NCI-H128 (cell line): ENCODE data around the gene MBD4.
"Not testable (repeated sequence)": the region's sequence is repeated elsewhere in the genome, so short reads cannot be mapped to it uniquely, and the experiment has no call there.

ENCODE experiments used
- DNase-seq: peaks from one replicate; lab custom pipeline; 2025; ENCODE audit not compliant: unreplicated experiment; lab: John Stamatoyannopoulos, UW

Gene MBD4

GRCh38 chr3:129439817-129440617 is at the start of gene MBD4, which contains the start of gene IFT122:
Gene MBD4 (minus strand): TSS chr3:129439948. CDS start chr3:129439833, 115 bp downstream.
Gene IFT122 (plus strand): TSS chr3:129440224. CDS start chr3:129440331, 107 bp downstream.
- peak; percentile 99 for DNase-seq

DNA sequence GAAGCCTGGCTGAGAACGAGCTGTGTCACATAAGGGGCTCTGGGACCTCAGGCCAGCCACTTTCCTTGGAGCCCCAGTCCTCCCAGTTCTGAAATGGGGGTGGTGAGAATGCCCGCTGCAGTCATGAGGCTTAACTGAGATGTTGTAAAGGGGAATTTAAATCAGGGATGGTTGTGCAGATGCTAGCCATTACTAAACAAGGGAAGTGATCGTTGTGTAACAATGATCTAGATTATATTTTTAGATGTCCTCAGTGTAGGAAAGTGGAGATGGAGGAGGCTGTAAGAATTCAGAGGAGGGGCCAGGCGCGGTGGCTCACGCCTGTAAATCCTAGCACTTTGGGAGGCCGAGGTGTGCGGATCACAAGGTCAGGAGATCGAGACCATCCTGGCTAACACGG is 49.5 kb upstream of the MBD4 start:
- not testable (repeated sequence) for DNase-seq

GRCh38 chr3:129487868-129488335 is 48.2 kb upstream of the MBD4 start:
- DNase-seq, result not testable (repeated sequence)

DNA sequence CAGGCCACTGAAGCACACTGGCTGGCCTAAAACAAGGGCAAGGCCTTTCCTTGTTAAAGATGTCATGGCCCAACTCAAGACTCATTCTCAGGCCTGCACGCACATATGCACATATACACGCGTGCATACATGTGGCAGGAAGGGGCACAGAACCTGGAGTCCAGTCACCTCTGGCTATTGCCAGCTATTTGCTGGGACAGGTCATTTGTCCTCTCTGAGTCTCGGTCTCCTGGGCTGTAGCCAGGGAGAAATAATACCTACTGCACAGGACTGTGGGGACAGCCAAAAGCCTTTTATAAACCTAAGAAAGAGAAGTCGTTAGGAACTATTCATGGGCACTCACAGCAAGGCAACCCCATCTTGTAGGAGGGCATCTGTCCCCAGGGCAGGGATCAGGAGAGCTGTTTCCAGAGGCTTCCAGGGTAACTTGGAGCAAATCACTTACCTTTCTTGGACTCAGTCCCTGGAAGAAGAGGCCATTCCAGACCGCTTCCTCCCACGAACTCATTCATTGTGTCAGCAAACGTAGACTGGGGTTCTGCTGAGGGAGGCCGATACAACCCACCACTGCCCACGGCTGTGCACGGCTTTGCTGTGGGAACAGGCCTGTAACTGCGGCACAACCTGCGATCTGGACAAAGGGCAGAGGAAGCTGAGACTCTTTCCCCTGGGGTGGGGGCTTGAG is 47.6 kb upstream of the MBD4 start:
- no peak for DNase-seq

GRCh38 chr3:129486664-129487035 is 46.9 kb upstream of the MBD4 start:
- DNase-seq, result no peak

GRCh38 chr3:129485721-129486663 is 46.2 kb upstream of the MBD4 start:
- no peak for DNase-seq

DNA sequence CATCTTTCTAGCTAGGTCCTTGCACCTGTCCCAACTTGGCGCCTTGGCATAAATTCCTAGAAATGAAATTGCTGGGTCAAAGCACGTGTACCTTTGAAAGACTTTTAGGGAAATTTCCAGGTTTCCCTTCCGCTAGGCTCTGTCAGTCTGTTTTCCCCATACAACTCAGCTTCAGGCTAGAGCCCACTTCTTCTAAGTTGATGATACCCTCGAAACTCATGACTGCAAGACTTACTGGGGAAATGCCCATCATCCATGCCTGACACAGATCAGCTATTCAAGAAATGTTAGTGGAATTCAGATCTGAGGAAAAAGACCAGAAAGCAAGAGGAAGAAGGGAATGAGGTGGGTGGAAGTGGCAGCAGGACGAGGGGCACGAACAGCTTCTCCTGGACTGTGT is 45.4 kb upstream of the MBD4 start:
- DNase-seq, result not testable (repeated sequence)

DNA sequence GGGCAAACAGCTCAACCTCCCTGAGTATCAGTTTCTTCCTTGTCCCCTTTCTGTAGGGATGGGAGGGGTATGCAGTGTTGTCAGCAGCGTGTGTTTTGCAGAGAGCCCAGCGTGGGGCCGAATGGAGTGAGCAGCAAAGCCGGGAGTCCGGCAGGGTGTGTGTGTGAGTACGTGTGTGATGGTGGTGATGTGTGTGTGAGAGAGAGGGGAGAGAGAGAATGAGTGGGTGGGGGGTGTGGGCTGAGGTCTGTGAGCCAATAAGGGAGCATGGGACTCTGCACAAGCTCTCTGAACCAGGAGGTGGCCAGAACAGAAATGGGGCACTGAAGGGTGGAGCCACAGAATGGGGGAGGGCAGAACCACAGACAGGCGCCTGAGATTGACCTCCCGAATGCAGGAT is 44.1 kb upstream of the MBD4 start:
- DNase-seq, result no peak

- DNase-seq, result no peak
Observed at GRCh38 chr3:129482721-129483120, 43.0 kb upstream of the MBD4 start.

DNA sequence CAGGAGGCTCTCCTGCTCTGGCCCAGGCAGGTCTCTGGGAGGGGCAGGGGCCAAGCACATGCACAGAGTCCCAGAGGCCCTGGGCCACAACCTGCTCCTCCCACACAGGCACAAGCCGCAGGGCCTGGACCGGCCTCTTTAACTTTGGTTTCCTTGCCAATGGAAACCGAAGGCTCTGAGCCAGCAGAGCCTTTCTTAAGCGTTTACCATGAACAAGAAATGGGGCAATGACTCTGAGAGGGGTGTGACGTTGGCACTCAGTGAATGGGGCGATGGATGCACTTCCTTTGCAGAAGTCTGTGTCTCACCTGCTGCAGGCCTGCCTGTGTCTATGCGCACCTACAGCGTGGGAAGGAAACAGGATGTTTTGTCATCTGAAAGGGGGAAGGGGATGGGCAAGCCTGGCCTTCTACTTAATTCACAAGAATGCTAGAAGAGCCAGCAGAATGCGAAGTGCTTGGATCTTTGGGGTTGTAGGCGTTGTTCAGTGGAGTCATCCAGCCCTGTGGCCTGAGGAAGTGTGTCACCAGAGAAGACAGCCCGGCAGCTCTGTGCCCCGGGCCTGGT is 42.1 kb upstream of the MBD4 start:
- no peak for DNase-seq

GRCh38 chr3:129481225-129481765 is 41.5 kb upstream of the MBD4 start:
- not testable (repeated sequence) for DNase-seq

DNA sequence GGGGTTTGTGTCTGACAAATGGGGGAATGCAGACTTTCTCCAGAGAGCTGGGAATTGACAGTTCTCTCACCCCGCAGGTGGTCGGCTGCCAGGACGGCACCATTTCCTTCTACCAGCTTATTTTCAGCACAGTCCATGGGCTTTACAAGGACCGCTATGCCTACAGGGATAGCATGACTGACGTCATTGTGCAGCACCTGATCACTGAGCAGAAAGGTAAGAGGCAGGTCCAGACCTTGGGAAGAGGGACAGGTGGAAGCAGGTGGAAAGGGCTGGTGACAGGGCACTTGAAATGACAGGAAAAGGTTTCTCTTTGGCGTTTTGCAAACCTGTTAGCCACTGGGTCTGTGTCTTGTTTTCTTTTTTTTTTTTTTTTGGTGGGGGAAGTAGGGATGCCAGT is 36.8 kb upstream of the MBD4 start:
- no peak for DNase-seq

GRCh38 chr3:129475863-129476262 is 36.1 kb upstream of the MBD4 start:
- DNase-seq, result no peak

DNA sequence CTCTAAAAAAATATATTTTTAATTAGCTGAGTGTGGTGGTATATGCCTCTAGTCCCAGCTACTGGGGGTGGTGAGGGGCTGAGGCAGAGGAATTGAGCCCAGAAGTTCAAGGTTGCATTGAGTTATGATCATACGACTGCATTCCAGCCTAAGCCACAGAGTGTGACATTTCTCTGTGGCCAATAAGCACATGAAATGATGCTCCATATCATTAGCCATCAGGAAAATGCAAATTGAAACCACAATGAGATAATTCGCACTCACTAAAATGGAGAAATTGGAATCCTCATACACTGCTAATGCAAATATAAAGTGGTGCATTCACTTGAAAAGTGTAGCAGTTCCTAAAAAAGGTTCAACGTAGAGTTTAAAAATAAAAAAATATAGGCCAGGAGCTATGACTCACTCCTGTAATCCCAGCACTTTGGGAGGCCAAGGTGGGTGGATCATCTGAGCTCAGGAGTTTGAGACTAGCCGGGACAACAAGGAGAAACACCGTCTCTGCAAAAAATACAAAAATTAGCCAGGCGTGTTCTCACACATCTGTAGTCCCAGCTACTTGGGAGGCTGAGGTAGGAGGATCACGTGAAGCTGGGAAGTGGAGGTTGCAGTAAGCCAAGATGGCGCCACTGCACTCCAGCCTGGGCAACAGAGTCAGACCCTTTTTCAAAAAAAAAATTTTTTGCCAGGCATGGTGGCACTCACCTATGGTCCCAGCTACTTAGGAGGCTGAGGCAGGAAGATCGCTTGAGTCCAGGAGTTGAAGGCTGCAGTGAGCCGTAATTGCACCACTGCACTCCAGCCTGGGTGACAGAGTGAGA is 35.4 kb upstream of the MBD4 start:
- no peak for DNase-seq

- DNase-seq, result no peak
Observed at GRCh38 chr3:129473769-129474152, 34.0 kb upstream of the MBD4 start.

DNA sequence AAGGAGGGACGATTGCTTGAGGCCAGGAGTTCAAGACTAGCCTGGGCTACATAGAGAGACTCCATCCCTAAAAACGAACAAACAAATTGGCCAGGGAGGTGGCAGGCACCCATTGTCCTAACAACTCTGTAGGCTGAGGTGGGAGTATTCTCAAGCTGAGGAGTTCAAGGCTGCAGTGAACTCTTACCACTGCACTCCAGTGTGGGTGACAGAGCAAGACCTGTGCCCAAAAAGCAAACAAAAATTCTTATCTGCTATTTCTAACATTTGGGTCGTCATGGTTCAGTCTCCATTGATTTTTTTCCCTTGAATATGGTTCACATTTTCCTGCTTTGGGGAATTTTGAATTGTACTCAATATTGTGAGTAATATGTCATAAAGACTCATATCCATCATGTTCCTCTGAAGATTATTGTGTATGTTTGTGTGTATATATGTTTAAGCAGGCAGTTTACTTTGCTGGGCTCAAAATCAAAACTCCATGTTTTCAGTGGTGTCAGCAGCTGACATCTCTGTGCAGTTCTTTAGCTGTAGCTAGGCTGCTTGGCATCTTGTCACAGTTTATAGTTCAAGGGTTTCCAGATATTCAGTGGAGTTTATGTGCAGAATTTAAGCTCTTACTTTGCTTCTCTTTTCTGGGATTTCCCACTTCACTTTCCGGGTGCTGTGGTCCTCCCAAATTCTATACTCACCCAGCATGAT is 33.5 kb upstream of the MBD4 start:
- no peak for DNase-seq

DNA sequence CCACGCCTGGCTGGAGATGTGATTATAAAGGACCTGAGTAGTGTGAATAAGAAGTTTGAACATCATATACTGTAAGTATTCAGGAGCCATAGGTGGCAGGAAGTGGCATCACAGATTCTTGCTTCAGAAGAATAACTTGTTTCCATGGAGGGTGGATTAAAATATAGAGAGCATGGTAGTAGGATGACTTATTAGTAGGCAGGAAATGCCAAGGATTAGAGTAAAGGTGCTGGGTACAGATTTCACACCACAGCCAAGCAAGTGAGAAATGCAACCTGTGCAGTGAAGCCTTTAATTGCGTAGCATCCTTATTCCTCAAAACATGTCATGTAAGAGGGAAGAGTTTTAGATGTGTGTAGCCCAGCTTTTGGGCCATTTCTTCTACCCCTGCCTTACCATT is 31.1 kb upstream of the MBD4 start:
- no peak for DNase-seq

- DNase-seq, result no peak
Observed at GRCh38 chr3:129469026-129469425, 29.3 kb upstream of the MBD4 start.

DNA sequence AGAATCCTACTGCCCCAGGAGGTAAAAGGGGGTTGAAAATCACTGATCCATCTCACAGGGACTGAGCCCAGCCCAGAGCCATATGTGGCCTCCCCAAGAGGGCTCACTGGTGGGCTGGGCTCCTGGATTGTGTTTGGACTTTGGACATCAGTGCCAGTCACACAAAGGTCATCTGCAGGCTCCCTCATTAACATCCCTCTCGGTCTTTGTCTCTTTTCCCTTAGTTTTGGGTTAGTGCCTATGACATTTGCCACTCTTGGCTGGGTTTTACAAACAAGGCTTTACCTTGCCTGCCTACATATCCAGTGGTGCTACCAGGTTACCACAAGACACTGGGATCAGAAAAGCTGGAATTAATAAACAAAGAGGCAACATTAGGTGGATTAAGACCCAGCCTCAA is 28.2 kb upstream of the MBD4 start:
- no peak for DNase-seq
